B cell (primary cell): Measurements from ENCODE around the gene ATPAF2. TPM values are rescaled to one million over a fixed set of nuclear protein-coding genes. Genes with fewer than 3 reads are reported as not detected.

ENCODE experiments used
- ATAC-seq: fragments of 200-7000 bp; cut with Tn5 transposase; one replicate; pipeline ENCODE4 v1.10.0; 2021; ENCODE audit warnings: low read depth, mild to moderate bottlenecking, moderate number of reproducible peaks, moderate library complexity
- CTCF ChIA-PET: fragments of 350-600 bp; sonication (Branson Sonifier 250); formaldehyde crosslinking; loops from one replicate; lab custom pipeline; 2021; ENCODE audit warnings: antibody characterized with exemption, inconsistent platforms; lab: Charles Lee
- POLR2A ChIA-PET: fragments of 350-600 bp; sonication (Branson Sonifier 250); formaldehyde crosslinking; loops from one replicate; lab custom pipeline; 2021; ENCODE audit warnings: antibody characterized with exemption; lab: Charles Lee
- DNase-seq: peaks from one replicate; pipeline ENCODE4 v3.0.0; 2013
- H2AFZ ChIP-seq: 2 replicates; pipeline ENCODE4 v1.6.1; 2012; ENCODE audit warnings: mild to moderate bottlenecking, low read depth, low read length; ENCODE audit not compliant: insufficient read depth, poor library complexity, severe bottlenecking
- H3K27ac ChIP-seq, 2 donors: 1 replicate in 1 of 2; 2 replicates in 1 of 2; pipeline ENCODE4 v1.5.1; 2012 to 2013; ENCODE audit warnings: low read length in 2 of 2, mild to moderate bottlenecking in 2 of 2, moderate library complexity in 1 of 2
- H3K27me3 ChIP-seq, 4 experiments: fragments of 200-600 bp in 1 of 4; sonication (generic) in 1 of 4; replicated peaks in 1 of 4; 1 replicate in 2 of 4; 2 replicates in 2 of 4; pipeline versions ENCODE4 v1.6.1 to v1.7.0; 2013 to 2016; ENCODE audit warnings: low read length in 3 of 4, mild to moderate bottlenecking in 2 of 4, mixed read lengths in 1 of 4, moderate library complexity in 1 of 4; ENCODE audit not compliant: insufficient read depth in 4 of 4, control insufficient read depth in 3 of 4; ENCODE audit errors: control extremely low read depth in 1 of 4
- H3K36me3 ChIP-seq, 2 experiments: replicated peaks in 1 of 2; 1 replicate in 1 of 2; 2 replicates in 1 of 2; pipeline versions ENCODE4 v1.6.1 to v1.7.1; 2013; ENCODE audit warnings: low read length in 1 of 2; ENCODE audit not compliant: insufficient read depth in 2 of 2, control insufficient read depth in 1 of 2; ENCODE audit errors: control extremely low read depth in 1 of 2, extremely low read depth in 1 of 2
- H3K4me1 ChIP-seq, 2 donors: fragments of 200-600 bp in 1 of 2; sonication (generic) in 1 of 2; 1 replicate in 1 of 2; 2 replicates in 1 of 2; pipeline versions ENCODE4 v1.5.1 to v1.6.1; 2013 to 2017; ENCODE audit warnings: low read length in 2 of 2; ENCODE audit not compliant: control insufficient read depth in 2 of 2, insufficient read depth in 2 of 2
- H3K4me2 ChIP-seq: replicated peaks from 2 replicates; pipeline ENCODE3; 2012; ENCODE audit warnings: mild to moderate bottlenecking, low read depth, low read length; ENCODE audit not compliant: poor library complexity, severe bottlenecking
- H3K4me3 ChIP-seq, 5 experiments: fragments of 200-600 bp in 1 of 5; sonication (generic) in 1 of 5; 1 replicate in 3 of 5; 2 replicates in 2 of 5; pipeline versions ENCODE4 v1.5.1 to v1.7.0; 2011 to 2016; ENCODE audit warnings: low read length in 4 of 5, mild to moderate bottlenecking in 4 of 5, low read depth in 2 of 5, control low read depth in 1 of 5, moderate library complexity in 1 of 5; ENCODE audit not compliant: insufficient read depth in 1 of 5; ENCODE audit errors: control extremely low read depth in 1 of 5, extremely low read depth in 1 of 5
- H3K79me2 ChIP-seq: fragments of 200-600 bp; sonication (generic); one replicate; pipeline ENCODE4 v1.6.0; 2016; ENCODE audit warnings: low read length; ENCODE audit not compliant: control insufficient read depth, insufficient read depth
- H3K9ac ChIP-seq: fragments of 200-600 bp; sonication (generic); 2 replicates; pipeline ENCODE4 v1.6.1; 2017; ENCODE audit warnings: mild to moderate bottlenecking, low read length, moderate library complexity
- H3K9me3 ChIP-seq, 3 donors: one replicate each; pipeline versions ENCODE4 v1.6.1 to v1.7.1; 2013; ENCODE audit warnings: low read length in 2 of 3; ENCODE audit not compliant: control insufficient read depth in 2 of 3, insufficient read depth in 1 of 3; ENCODE audit errors: control extremely low read depth in 1 of 3
- H4K20me1 ChIP-seq: 2 replicates; pipeline ENCODE4 v1.6.0; 2012; ENCODE audit warnings: mild to moderate bottlenecking, low read length; ENCODE audit not compliant: insufficient read depth, control insufficient read depth, poor library complexity, severe bottlenecking
- H3K27ac Mint-ChIP-seq: one replicate; pipeline ENCODE4 v1.8.0; 2021; ENCODE audit warnings: mixed read lengths
- H3K27me3 Mint-ChIP-seq: one replicate; pipeline ENCODE4 v1.8.0; 2021; ENCODE audit warnings: mixed read lengths
- H3K4me1 Mint-ChIP-seq: one replicate; pipeline ENCODE4 v1.8.0; 2021; ENCODE audit warnings: mixed read lengths
- H3K4me3 Mint-ChIP-seq: one replicate; pipeline ENCODE4 v1.8.0; 2021; ENCODE audit warnings: mixed read lengths
- H3K9me3 Mint-ChIP-seq: one replicate; pipeline ENCODE4 v1.8.0; 2022; ENCODE audit warnings: mixed read lengths; ENCODE audit not compliant: insufficient read depth
- EZH2 ChIP-seq: IDR thresholded peaks from 2 replicates; pipeline ENCODE4 v1.6.1; 2012; ENCODE audit warnings: borderline replicate concordance, low read depth, mild to moderate bottlenecking, moderate library complexity, low read length; ENCODE audit not compliant: insufficient read depth, poor library complexity, severe bottlenecking
- WGBS: methylation state at CpG from one replicate; pipeline ENCODE4 v1.1.5; 2013; ENCODE audit warnings: missing lambda C conversion rate; ENCODE audit not compliant: insufficient coverage; 5-methylcytosine and 5-hydroxymethylcytosine counted together
- intact Hi-C: fragments of 100-400 bp; cut with micrococcal nuclease; formaldehyde crosslinking; loops from one replicate; pipeline ENCODE4 v1.10.0; 2022
- polyA plus RNA-seq: library from polyadenylated mRNA; depleted of rRNA; stranded (reverse); fragments of >200 nt; gene quantifications from 2 replicates; pipeline ENCODE4 v1.2.3, GENCODE V29; 2012
- total RNA-seq, 2 donors: library from RNA; stranded (reverse); fragments of 120-200 nt in 1 of 2; gene quantifications; 1 replicate in 1 of 2; 2 replicates in 1 of 2; pipeline versions ENCODE4 v1.2.3 to v1.2.4, GENCODE V29; 2013 to 2022
- TF ChIP-seq, protein P1 (sequence below): fragments of 200-600 bp; IDR thresholded peaks from one replicate; pipeline ENCODE4 v1.8.0; 2022; ENCODE audit warnings: antibody characterized with exemption, mild to moderate bottlenecking

Gene ATPAF2
- total and polyA plus RNA-seq, 2 donors (not counting 1 experiment from before 2014, with no cell fraction given): 60.5 to 73.5 TPM

DNA sequence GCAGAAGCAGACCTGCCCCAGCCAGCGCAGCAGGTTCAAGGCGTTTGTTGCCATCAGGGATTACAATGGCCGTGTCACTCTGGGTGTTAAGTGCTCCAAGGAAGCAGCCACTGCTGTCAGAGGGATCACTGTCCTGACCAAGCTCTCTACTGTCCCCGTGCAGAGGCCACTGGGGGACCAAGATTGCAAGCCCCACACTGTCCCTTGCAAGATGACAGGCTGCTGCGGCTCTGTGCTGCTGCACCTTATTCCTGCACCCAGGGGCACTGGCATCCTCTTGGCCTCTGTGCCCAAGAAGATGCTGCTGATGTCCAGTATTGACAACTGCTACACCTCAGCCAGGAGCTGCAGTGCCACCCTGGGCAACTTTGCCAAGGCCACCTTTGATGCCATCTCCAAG, 27.7 kb downstream of the ATPAF2 start:
- H3K27ac Mint-ChIP-seq: no peak overlapping the region
- WGBS: 99% methylated on average over 5 of the region's 5 CpGs
- H3K27me3 ChIP-seq: no peaks in the 10 kb centered on the region
- ChIA-PET CTCF (no interaction called here), POLR2A (no interaction called here)
- TF ChIP-seq, protein P1, sequence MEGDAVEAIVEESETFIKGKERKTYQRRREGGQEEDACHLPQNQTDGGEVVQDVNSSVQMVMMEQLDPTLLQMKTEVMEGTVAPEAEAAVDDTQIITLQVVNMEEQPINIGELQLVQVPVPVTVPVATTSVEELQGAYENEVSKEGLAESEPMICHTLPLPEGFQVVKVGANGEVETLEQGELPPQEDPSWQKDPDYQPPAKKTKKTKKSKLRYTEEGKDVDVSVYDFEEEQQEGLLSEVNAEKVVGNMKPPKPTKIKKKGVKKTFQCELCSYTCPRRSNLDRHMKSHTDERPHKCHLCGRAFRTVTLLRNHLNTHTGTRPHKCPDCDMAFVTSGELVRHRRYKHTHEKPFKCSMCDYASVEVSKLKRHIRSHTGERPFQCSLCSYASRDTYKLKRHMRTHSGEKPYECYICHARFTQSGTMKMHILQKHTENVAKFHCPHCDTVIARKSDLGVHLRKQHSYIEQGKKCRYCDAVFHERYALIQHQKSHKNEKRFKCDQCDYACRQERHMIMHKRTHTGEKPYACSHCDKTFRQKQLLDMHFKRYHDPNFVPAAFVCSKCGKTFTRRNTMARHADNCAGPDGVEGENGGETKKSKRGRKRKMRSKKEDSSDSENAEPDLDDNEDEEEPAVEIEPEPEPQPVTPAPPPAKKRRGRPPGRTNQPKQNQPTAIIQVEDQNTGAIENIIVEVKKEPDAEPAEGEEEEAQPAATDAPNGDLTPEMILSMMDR: no peak
- no peak for TF ChIP-seq EZH2
- H2AFZ ChIP-seq: no peak overlapping the region
- H3K27me3 Mint-ChIP-seq: no peaks in the 10 kb centered on the region
- H3K9me3 ChIP-seq: no peaks in the 10 kb centered on the region
- H3K36me3 ChIP-seq: peaks cover 5 to 65% of the 10 kb centered on the region in 2 experiments
- no peak overlapping the region for H3K9ac ChIP-seq
- H3K4me3 ChIP-seq: no peak overlapping the region
- H3K79me2 ChIP-seq: no peaks in the 10 kb centered on the region
- H4K20me1 ChIP-seq: no peaks in the 10 kb centered on the region
- ATAC-seq (no peak), DNase-seq (no peak)
- no peak overlapping the region for H3K4me3 Mint-ChIP-seq
- intact Hi-C loops: no loop called here
- H3K9me3 Mint-ChIP-seq: no peaks in the 10 kb centered on the region
- no peak overlapping the region for H3K27ac ChIP-seq
- no peaks in the 10 kb centered on the region for H3K4me1 Mint-ChIP-seq
- no peaks in the 10 kb centered on the region for H3K4me1 ChIP-seq
- H3K4me2 ChIP-seq: no peak overlapping the region

DNA sequence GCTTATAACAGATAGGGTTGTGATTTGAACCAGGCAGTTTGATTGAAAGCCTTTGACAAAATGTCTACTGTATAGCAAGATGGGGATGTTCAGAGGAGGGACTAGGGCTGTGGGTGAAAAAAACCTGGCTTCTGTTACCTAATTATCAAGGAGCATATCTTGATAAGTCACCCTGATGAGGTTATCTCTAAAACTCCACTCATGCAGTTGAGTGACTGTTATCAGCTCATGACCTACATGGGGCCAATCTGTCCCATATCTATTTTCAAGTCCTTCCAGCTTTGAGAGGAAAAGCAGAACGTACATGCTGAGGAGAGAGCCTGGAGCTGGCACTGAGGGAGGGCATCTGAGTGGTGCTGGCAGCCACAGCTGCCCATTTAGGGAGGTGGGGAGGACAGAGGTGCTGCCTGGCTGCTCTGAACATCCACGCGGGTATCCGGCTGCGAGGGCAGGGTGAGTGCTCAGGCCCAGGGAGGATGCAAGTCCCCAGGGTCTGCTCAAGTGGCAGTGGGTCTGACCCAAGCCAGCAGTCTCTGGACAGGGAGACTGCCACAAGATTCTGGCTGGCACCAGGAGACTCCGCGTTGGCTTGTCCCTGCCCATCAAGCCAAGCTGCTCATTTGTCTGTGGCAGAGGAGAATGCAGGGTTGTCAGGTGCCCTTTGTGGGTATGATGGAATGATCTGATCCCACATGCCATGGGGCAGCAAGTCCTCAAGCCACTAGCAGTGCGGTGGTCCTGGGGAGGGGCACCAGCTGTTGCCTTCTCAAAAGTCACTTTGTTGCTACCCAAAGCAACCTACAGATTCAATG, 29.2 kb downstream of the ATPAF2 start:
- H3K4me2 ChIP-seq: no peak overlapping the region
- no peak for ATAC-seq
- TF ChIP-seq EZH2: no peak
- TF ChIP-seq, protein P1: no peak
- no peak overlapping the region for H3K4me3 ChIP-seq
- no peaks in the 10 kb centered on the region for H3K4me1 ChIP-seq
- intact Hi-C loops: no loop called here
- H3K27me3 ChIP-seq: no peaks in the 10 kb centered on the region
- no peak overlapping the region for H3K9ac ChIP-seq
- no peak for DNase-seq
- no peak overlapping the region for H2AFZ ChIP-seq
- Mint-ChIP-seq H3K9me3 (no peaks in the 10 kb centered on the region), H3K4me3 (no peak overlapping the region), H3K27ac (no peak overlapping the region), H3K27me3 (no peaks in the 10 kb centered on the region), H3K4me1 (no peaks in the 10 kb centered on the region)
- no peaks in the 10 kb centered on the region for H4K20me1 ChIP-seq
- H3K36me3 ChIP-seq: peaks cover 0 to 57% of the 10 kb centered on the region in 2 experiments
- no peak overlapping the region for H3K27ac ChIP-seq
- POLR2A ChIA-PET: no interaction called here
- H3K9me3 ChIP-seq: no peaks in the 10 kb centered on the region
- H3K79me2 ChIP-seq: no peaks in the 10 kb centered on the region
- WGBS: 84% methylated on average over 8 of the region's 8 CpGs
- CTCF ChIA-PET: no interaction called here
